ENCODE data around the gene SETD7.

DNA sequence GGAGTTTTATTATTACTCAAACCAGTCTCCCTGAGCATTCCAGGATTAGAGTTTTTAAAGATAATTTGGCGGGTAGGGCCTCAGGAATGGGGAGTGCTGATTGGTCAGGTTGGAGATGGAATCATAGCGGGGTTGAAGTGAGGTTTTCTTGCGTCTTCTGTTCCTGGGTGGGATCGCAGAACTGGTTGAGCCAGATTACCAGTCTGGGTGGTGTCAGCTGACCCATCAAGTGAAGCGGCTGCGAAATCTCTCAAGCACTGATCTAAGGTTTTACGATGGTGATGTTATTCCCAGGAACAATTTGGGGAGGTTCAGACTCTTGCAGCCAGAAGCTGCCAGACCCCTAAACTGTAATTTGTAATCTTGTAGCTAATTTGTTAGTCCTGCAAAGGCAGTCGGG lies 25.1 kb upstream of the SETD7 start:
- TF ChIP-seq, protein P1, sequence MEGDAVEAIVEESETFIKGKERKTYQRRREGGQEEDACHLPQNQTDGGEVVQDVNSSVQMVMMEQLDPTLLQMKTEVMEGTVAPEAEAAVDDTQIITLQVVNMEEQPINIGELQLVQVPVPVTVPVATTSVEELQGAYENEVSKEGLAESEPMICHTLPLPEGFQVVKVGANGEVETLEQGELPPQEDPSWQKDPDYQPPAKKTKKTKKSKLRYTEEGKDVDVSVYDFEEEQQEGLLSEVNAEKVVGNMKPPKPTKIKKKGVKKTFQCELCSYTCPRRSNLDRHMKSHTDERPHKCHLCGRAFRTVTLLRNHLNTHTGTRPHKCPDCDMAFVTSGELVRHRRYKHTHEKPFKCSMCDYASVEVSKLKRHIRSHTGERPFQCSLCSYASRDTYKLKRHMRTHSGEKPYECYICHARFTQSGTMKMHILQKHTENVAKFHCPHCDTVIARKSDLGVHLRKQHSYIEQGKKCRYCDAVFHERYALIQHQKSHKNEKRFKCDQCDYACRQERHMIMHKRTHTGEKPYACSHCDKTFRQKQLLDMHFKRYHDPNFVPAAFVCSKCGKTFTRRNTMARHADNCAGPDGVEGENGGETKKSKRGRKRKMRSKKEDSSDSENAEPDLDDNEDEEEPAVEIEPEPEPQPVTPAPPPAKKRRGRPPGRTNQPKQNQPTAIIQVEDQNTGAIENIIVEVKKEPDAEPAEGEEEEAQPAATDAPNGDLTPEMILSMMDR (conservative IDR thresholded peaks at IDR 0.05; ENCODE audit: low read depth, low read length): no peak
- no peak for TF ChIP-seq EZH2 (IDR thresholded peaks at IDR 0.05; ENCODE audit: borderline replicate concordance, low read depth, low read length, poor library complexity, severe bottlenecking)

Measured in A673 (cell line).